A673 (cell line): ENCODE results near the gene MTHFD2L.

Experiments
- CTCF ChIP-seq: fragments of 300-800, 200-600 bp; sonication (generic); conservative IDR thresholded peaks from 2 replicates; pipeline ENCODE4 v1.5.1; 2017; ENCODE audit warnings: low read depth, mild to moderate bottlenecking, antibody characterized with exemption, low read length, moderate library complexity, mixed read lengths
- EZH2 ChIP-seq: fragments of 200-600 bp; sonication (generic); IDR thresholded peaks from 2 replicates; pipeline ENCODE4 v1.6.1; 2017; ENCODE audit warnings: borderline replicate concordance, low read depth, mild to moderate bottlenecking, mixed read lengths, antibody characterized with exemption, low read length; ENCODE audit not compliant: poor library complexity, severe bottlenecking

- TF ChIP-seq CTCF (no peak), EZH2 (no peak)
These were observed 164.4 kb downstream of the MTHFD2L start for GRCh38 chr4:74322301-74322700.
